GM12801 (cell line): ENCODE results near the gene BNC2.

ENCODE experiments used
- CTCF ChIP-seq: IDR thresholded peaks from one replicate; pipeline ENCODE4 v1.5.1; 2011; ENCODE audit warnings: control low read depth; ENCODE audit not compliant: insufficient read length; ENCODE audit errors: extremely low read depth

Gene BNC2

DNA sequence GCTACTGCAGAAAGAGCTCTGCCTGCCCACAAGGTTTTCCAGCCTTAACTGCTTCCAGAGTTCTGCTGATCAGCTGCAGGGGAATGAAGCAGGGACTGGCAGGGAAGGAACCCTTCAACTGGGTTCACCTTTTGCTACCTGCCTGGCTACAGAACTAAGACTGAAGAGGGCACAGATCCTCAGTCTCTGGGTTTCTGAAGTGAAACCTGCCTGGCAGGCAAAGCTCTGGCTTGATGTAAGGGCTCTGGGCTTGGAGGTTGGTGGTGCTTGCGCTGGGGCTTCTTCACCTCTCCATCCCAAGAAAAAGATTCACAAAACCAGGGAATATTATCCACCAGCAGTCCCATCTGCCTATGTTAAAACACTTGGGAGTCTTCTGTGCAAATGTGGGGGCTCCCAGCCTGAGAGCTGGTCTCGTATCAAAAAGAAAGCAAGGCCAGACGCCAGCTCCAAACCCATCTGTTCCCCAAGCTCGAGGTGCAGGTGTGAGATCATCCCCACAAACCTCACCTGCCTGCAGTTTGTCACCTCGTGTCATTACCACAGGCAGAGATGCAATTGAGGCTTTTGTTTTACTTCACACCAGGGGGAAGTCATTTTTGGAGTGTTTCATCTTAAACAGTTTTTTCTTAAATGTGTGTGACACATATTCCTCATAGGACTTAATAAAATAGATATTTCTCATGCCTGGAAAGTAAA lies 58.3 kb downstream of the BNC2 start:
- no peak for TF ChIP-seq CTCF

GRCh38 chr9:16809912-16810610 lies 60.4 kb downstream of the BNC2 start:
- TF ChIP-seq CTCF: no peak

GRCh38 chr9:16806674-16807073 lies 63.8 kb downstream of the BNC2 start:
- no peak for TF ChIP-seq CTCF

- TF ChIP-seq CTCF: no peak
These were observed 66.8 kb downstream of the BNC2 start for GRCh38 chr9:16803648-16804047.

DNA sequence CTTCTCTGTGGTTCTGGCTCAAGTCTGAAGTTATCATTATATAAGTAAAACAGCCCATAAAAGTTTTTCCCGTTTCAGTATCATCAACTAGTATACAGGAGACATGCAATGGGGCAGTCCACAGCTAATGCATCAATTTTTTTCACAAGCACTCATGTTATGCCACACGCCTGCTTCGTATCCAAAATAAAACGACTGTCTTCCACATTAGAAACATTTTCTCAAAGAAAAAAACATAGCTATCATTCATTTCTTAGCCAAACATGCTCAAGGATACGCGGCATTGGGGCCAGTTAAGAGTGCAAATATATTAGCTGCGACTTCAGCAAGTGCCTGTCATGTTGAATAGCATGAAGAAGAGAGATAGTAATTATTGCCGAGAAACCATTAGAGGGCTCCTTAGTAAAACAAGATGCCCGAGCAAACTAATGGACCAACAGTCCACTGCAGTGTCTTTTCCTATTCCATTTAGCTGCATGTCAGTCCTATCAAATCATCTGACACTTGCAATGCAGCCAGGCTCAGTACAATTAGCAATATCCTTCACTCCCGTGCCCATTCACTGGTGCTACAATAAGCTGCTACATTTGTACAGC lies 68.5 kb downstream of the BNC2 start:
- no peak for TF ChIP-seq CTCF

DNA sequence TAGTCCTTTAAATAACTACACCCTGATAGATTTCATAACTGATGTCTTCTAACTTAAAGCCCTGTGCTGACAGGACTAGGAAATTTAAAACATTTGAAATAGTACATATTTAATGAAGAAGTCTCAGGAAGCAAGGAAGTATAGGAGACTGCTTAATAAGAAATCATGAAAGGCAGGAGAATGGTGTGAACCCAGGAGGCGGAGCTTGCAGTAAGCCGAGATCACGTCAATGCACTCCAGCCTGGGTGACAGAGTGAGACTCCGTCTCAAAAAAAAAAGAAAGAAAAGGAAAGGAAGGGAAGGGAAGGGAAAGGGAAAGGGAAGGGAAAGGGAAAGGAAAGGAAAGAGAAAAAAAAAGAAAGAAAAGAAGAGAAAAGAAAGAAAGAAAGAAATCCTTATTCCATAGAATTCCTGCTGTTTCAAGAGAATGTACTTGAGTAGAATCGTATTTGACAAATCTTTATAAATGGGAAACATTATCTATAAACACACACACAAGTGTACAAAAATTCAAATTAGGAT lies 74.1 kb downstream of the BNC2 start:
- no peak for TF ChIP-seq CTCF

DNA sequence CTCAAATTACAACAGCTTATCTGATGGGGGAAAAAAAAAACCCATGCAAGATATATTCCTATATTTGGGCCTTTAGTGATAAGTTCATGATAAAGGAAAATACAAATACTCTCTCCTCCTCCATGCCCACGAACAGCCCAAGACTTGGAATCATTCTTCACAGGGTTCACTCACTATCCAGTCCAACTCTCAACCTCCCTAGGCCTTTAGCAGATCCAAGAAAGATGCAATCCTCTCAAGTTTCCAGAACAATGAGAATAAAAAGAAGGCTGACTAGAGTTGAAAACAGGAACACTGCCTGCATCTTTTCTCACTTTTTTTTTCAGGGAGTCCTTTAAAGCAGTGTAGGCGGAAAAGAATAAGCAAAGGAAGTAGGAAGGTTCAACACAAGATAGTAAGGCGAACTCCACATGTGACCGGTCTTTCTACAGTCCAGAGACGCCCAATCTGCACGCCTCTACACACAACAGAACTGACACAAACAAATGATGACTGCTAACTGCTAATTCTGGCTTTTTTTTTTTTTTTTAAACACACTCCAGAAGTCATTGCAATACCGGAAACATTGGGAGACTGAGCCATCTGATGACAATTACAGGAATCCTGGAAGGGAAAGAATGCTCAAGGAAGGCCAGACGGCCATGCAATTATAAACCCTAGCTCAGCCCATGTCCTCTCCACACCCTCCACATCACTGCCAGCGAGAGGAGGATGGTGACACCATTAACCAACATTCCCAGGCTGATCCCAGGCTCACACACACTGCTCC lies 75.4 kb downstream of the BNC2 start:
- TF ChIP-seq CTCF: no peak
